Neural progenitor cell (in vitro differentiated cells): ENCODE data around the gene MAGI2. TPM values are rescaled to one million over a fixed set of nuclear protein-coding genes. Genes with fewer than 3 reads are reported as not detected.

Experiments
- DNase-seq: peaks from one replicate; pipeline ENCODE4 v3.0.0-alpha.2; 2016; ENCODE audit warnings: low spot score
- H2AFZ ChIP-seq: fragments of 200-600 bp; sonication (generic); replicated peaks from 2 replicates; pipeline ENCODE4 v1.6.1; 2016; ENCODE audit warnings: antibody characterized with exemption
- H3F3A ChIP-seq: fragments of 200-600 bp; sonication (generic); 2 replicates; pipeline ENCODE4 v1.6.1; 2016; ENCODE audit warnings: antibody characterized with exemption, low read depth
- H3K27ac ChIP-seq: fragments of 200-600 bp; sonication (generic); 2 replicates; pipeline ENCODE4 v1.5.1; 2016; ENCODE audit warnings: mild to moderate bottlenecking
- H3K27me3 ChIP-seq: fragments of 200-600 bp; sonication (generic); 2 replicates; pipeline ENCODE4 v1.6.1; 2016; ENCODE audit warnings: mild to moderate bottlenecking, moderate library complexity
- H3K36me3 ChIP-seq: fragments of 200-600 bp; sonication (generic); 2 replicates; pipeline ENCODE4 v1.5.1; 2016
- H3K4me1 ChIP-seq: fragments of 200-600 bp; sonication (generic); 2 replicates; pipeline ENCODE4 v1.6.1; 2016; ENCODE audit warnings: mixed run types
- H3K4me2 ChIP-seq: fragments of 200-600 bp; sonication (generic); 2 replicates; pipeline ENCODE4 v1.6.1; 2016
- H3K4me3 ChIP-seq: fragments of 200-600 bp; sonication (generic); 2 replicates; pipeline ENCODE4 v1.5.1; 2016
- H3K79me2 ChIP-seq: fragments of 200-600 bp; sonication (generic); 2 replicates; pipeline ENCODE4 v1.6.1; 2016; ENCODE audit warnings: low read depth
- H3K9ac ChIP-seq: fragments of 200-600 bp; sonication (generic); 2 replicates; pipeline ENCODE4 v1.6.1; 2016
- H3K9me3 ChIP-seq: fragments of 200-600 bp; sonication (generic); 2 replicates; pipeline ENCODE4 v1.5.1; 2016; ENCODE audit warnings: low read depth
- H4K20me1 ChIP-seq: fragments of 200-600 bp; sonication (generic); 2 replicates; pipeline ENCODE4 v1.6.1; 2016; ENCODE audit warnings: low read depth
- H3K27ac Mint-ChIP-seq: 3 replicates; pipeline ENCODE4 v1.8.0; 2021; ENCODE audit warnings: mixed read lengths
- H3K27me3 Mint-ChIP-seq: 2 replicates; pipeline ENCODE4 v1.8.0; 2022; ENCODE audit warnings: low read depth, mild to moderate bottlenecking, inconsistent platforms, moderate library complexity, mixed read lengths; ENCODE audit not compliant: insufficient read depth
- H3K36me3 Mint-ChIP-seq: 3 replicates; pipeline ENCODE4 v1.8.0; 2021; ENCODE audit warnings: mixed read lengths
- H3K4me1 Mint-ChIP-seq: 3 replicates; pipeline ENCODE4 v1.8.0; 2021; ENCODE audit warnings: mixed read lengths
- H3K4me3 Mint-ChIP-seq: 3 replicates; pipeline ENCODE4 v1.8.0; 2021; ENCODE audit warnings: mild to moderate bottlenecking, moderate library complexity, mixed read lengths
- H3K9me3 Mint-ChIP-seq: 3 replicates; pipeline ENCODE4 v1.8.0; 2020; ENCODE audit warnings: mixed read lengths
- CTCF ChIP-seq: fragments of 200-600 bp; sonication (generic); IDR thresholded peaks from 2 replicates; pipeline ENCODE4 v1.5.1; 2017; ENCODE audit warnings: antibody characterized with exemption, mild to moderate bottlenecking
- EZH2 ChIP-seq: fragments of 200-600 bp; sonication (generic); IDR thresholded peaks from 2 replicates; pipeline ENCODE4 v1.6.1; 2017; ENCODE audit warnings: antibody characterized with exemption, mild to moderate bottlenecking, moderate library complexity
- EZH2phosphoT487 ChIP-seq: fragments of 200-600 bp; sonication (generic); IDR thresholded peaks from 2 replicates; pipeline ENCODE4 v1.6.1; 2017; ENCODE audit warnings: antibody characterized with exemption
- total RNA-seq: library from RNA; depleted of rRNA; stranded (reverse); fragments of >200 nt; gene quantifications from 2 replicates; pipeline ENCODE4 v1.2.3, GENCODE V29; 2015; ENCODE audit warnings: low replicate concordance

The MAGI2 gene
- total RNA-seq, 1 donor from 2014 or later = 5.8 TPM

GRCh38 chr7:79257959-79258358, 195.5 kb downstream of the MAGI2 start:
- Mint-ChIP-seq H3K27ac (no peak overlapping the region), H3K4me1 (no peaks in the 10 kb centered on the region), H3K27me3 (no peaks in the 10 kb centered on the region), H3K4me3 (no peak overlapping the region), H3K9me3 (no peaks in the 10 kb centered on the region), H3K36me3 (no peaks in the 10 kb centered on the region)
- Histone ChIP-seq H3K27ac (no peak overlapping the region), H3F3A (no peaks in the 10 kb centered on the region), H2AFZ (no peak overlapping the region), H3K36me3 (no peaks in the 10 kb centered on the region), H3K4me3 (no peak overlapping the region), H3K27me3 (no peaks in the 10 kb centered on the region), H3K79me2 (no peaks in the 10 kb centered on the region), H4K20me1 (no peaks in the 10 kb centered on the region), H3K4me1 (no peaks in the 10 kb centered on the region), H3K4me2 (no peak overlapping the region), H3K9ac (no peak overlapping the region), H3K9me3 (no peaks in the 10 kb centered on the region)
- no peak for DNase-seq
- TF ChIP-seq EZH2 (no peak), EZH2phosphoT487 (no peak), CTCF (no peak)

DNA sequence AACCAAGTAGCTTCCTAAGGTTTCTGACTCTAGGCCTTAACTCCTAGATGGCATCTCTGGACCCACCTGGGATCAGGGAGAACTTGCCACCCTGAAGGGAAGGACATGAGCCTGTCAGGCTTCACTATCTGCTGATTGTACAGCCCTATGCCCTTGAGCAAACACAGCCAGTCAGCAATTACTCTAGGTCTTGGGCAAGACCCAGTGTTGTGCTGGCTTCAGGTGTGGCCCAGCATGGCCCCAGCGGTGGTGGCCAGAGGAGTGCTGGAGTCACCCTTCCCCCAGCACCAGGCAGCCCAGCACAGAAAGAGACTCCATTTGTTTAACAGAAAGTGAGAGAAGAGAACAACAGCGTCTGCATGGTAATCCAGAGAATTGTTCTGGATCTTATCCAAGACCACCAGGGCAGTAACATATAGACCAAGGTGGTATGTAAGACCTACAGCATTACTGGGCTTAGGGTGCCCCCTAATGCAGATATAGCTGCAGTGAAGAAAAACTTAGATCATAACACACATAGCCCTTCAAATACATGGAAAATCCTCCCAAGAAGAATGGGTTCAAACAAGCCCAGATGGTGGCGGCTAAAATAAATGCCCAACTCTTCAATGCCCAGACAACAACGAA, 207.7 kb downstream of the MAGI2 start:
- DNase-seq = peak; percentile 13
- no peaks in the 10 kb centered on the region for H3F3A ChIP-seq
- no peaks in the 10 kb centered on the region for H3K79me2 ChIP-seq
- no peak for TF ChIP-seq EZH2
- peak; percentile 31 for TF ChIP-seq CTCF
- TF ChIP-seq EZH2phosphoT487 = no peak
- H3K9me3 ChIP-seq = no peaks in the 10 kb centered on the region
- H3K4me3 ChIP-seq = no peak overlapping the region
- no peak overlapping the region for H3K27ac ChIP-seq
- no peak overlapping the region for H3K4me2 ChIP-seq
- Mint-ChIP-seq H3K27me3 (no peaks in the 10 kb centered on the region), H3K9me3 (no peaks in the 10 kb centered on the region), H3K27ac (no peak overlapping the region), H3K4me3 (no peak overlapping the region), H3K36me3 (no peaks in the 10 kb centered on the region), H3K4me1 (no peaks in the 10 kb centered on the region)
- no peak overlapping the region for H3K9ac ChIP-seq
- no peaks in the 10 kb centered on the region for H3K27me3 ChIP-seq
- H4K20me1 ChIP-seq = no peaks in the 10 kb centered on the region
- H3K4me1 ChIP-seq = no peaks in the 10 kb centered on the region
- H3K36me3 ChIP-seq = no peaks in the 10 kb centered on the region
- no peak overlapping the region for H2AFZ ChIP-seq

- no peaks in the 10 kb centered on the region for H3K27me3 ChIP-seq
- no peak overlapping the region for H3K4me2 ChIP-seq
- no peak overlapping the region for H2AFZ ChIP-seq
- H3K27ac ChIP-seq = no peak overlapping the region
- no peaks in the 10 kb centered on the region for H3F3A ChIP-seq
- H3K36me3 ChIP-seq = no peaks in the 10 kb centered on the region
- Mint-ChIP-seq H3K9me3 (no peaks in the 10 kb centered on the region), H3K4me3 (no peak overlapping the region), H3K27ac (no peak overlapping the region), H3K36me3 (no peaks in the 10 kb centered on the region), H3K4me1 (no peaks in the 10 kb centered on the region), H3K27me3 (no peaks in the 10 kb centered on the region)
- peaks cover 10% of the 10 kb centered on the region for H3K4me1 ChIP-seq
- H4K20me1 ChIP-seq = no peaks in the 10 kb centered on the region
- no peak overlapping the region for H3K4me3 ChIP-seq
- no peak overlapping the region for H3K9ac ChIP-seq
- DNase-seq = no peak
- no peaks in the 10 kb centered on the region for H3K79me2 ChIP-seq
- no peak for TF ChIP-seq EZH2phosphoT487
- no peak for TF ChIP-seq CTCF
- TF ChIP-seq EZH2 = no peak
- H3K9me3 ChIP-seq = no peaks in the 10 kb centered on the region
Measured at GRCh38 chr7:79244482-79244881, 209.0 kb downstream of the MAGI2 start.
